HEK293 (cell line): ENCODE measurements around the gene SORBS2.
A peak's percentile ranks its signal among the peaks of the same experiment; 100 is the strongest.

Source experiments
- CTCF ChIA-PET: fragments of 350-600 bp; formaldehyde crosslinking; extraction: SDS; loops from one replicate; lab custom pipeline; 2021; ENCODE audit warnings: antibody characterized with exemption; lab: Yijun Ruan, JAX
- POLR2A ChIA-PET: fragments of 300-600 bp; formaldehyde crosslinking; extraction: SDS; loops from one replicate; lab custom pipeline; 2020; ENCODE audit warnings: antibody characterized with exemption, inconsistent platforms; lab: Yijun Ruan, JAX
- H3K27ac ChIP-seq: fragments of 200-500 bp; sonication (Bioruptor generic); 2 replicates; pipeline ENCODE4 v1.5.1; 2014; ENCODE audit warnings: low read depth, low read length, control low read depth, inconsistent platforms; ENCODE audit errors: extremely low read depth
- H3K36me3 ChIP-seq, 2 experiments: fragments of 200-500 bp in 1 of 2; sonication (Bioruptor generic) in 1 of 2; 1 replicate in 1 of 2; 2 replicates in 1 of 2; pipeline ENCODE4 v1.5.1; 2014 to 2017; ENCODE audit warnings: inconsistent platforms in 2 of 2, low read length in 2 of 2; ENCODE audit not compliant: control insufficient read depth in 2 of 2, insufficient read depth in 1 of 2
- H3K4me1 ChIP-seq: fragments of 200-500 bp; sonication (Bioruptor generic); 2 replicates; pipeline ENCODE4 v1.5.1; 2014; ENCODE audit warnings: mild to moderate bottlenecking, low read length, inconsistent platforms; ENCODE audit not compliant: control insufficient read depth, insufficient read depth
- H3K4me3 ChIP-seq: 2 replicates; pipeline ENCODE4 v1.5.1; 2011; ENCODE audit warnings: low read depth, mild to moderate bottlenecking, control low read depth, low read length, moderate library complexity
- H3K9me3 ChIP-seq: fragments of 200-500 bp; sonication (Bioruptor generic); 2 replicates; pipeline ENCODE4 v1.5.1; 2014; ENCODE audit warnings: low read depth, low read length, inconsistent platforms; ENCODE audit not compliant: control insufficient read depth, insufficient read depth
- AEBP2 ChIP-seq: fragments of 450-650 bp; formaldehyde crosslinking; IDR thresholded peaks from 2 replicates; pipeline ENCODE4 v1.5.1; 2016; ENCODE audit warnings: missing biosample characterization, missing genetic modification characterization, borderline replicate concordance
- IKZF3 ChIP-seq: fragments of 450-650 bp; IDR thresholded peaks from 2 replicates; pipeline ENCODE4 v1.5.0; 2018; ENCODE audit warnings: missing biosample characterization, mild to moderate bottlenecking, missing genetic modification characterization, moderate library complexity
- PRDM10 ChIP-seq: fragments of 450-650 bp; formaldehyde crosslinking; IDR thresholded peaks from 2 replicates; pipeline ENCODE4 v1.5.1; 2016; ENCODE audit warnings: missing biosample characterization, missing genetic modification characterization
- PRDM2 ChIP-seq: fragments of 450-650 bp; formaldehyde crosslinking; IDR thresholded peaks from 2 replicates; pipeline ENCODE4 v1.5.1; 2016; ENCODE audit warnings: missing biosample characterization, missing genetic modification characterization, borderline replicate concordance
- REPIN1 ChIP-seq: fragments of 450-650 bp; formaldehyde crosslinking; IDR thresholded peaks from 2 replicates; pipeline ENCODE4 v1.5.1; 2017; ENCODE audit warnings: missing biosample characterization, missing genetic modification characterization, low read depth
- WT1 ChIP-seq: fragments of 450-650 bp; formaldehyde crosslinking; IDR thresholded peaks from 2 replicates; pipeline ENCODE4 v1.5.1; 2016; ENCODE audit warnings: missing biosample characterization, missing genetic modification characterization
- ZBTB17 ChIP-seq: fragments of 450-650 bp; formaldehyde crosslinking; IDR thresholded peaks from 2 replicates; pipeline ENCODE4 v1.5.1; 2016; ENCODE audit warnings: missing biosample characterization, missing genetic modification characterization
- ZNF114 ChIP-seq: fragments of 450-650 bp; formaldehyde crosslinking; IDR thresholded peaks from 2 replicates; pipeline ENCODE4 v1.5.0; 2017; ENCODE audit warnings: missing biosample characterization, missing genetic modification characterization
- ZNF416 ChIP-seq: fragments of 450-650 bp; formaldehyde crosslinking; IDR thresholded peaks from 2 replicates; pipeline ENCODE4 v1.5.1; 2016; ENCODE audit warnings: missing biosample characterization, missing genetic modification characterization
- ZNF610 ChIP-seq: fragments of 450-650 bp; formaldehyde crosslinking; IDR thresholded peaks from 2 replicates; pipeline ENCODE4 v1.5.1; 2016; ENCODE audit warnings: missing biosample characterization, missing genetic modification characterization, borderline replicate concordance
- ZNF768 ChIP-seq: fragments of 450-650 bp; formaldehyde crosslinking; IDR thresholded peaks from 2 replicates; pipeline ENCODE4 v1.5.1; 2018; ENCODE audit warnings: missing biosample characterization, mild to moderate bottlenecking, missing genetic modification characterization
- ZSCAN18 ChIP-seq: fragments of 450-650 bp; formaldehyde crosslinking; IDR thresholded peaks from 2 replicates; pipeline ENCODE4 v1.5.1; 2016; ENCODE audit warnings: missing biosample characterization, missing genetic modification characterization
- ZSCAN23 ChIP-seq: fragments of 450-650 bp; formaldehyde crosslinking; IDR thresholded peaks from 2 replicates; pipeline ENCODE4 v1.5.1; 2016; ENCODE audit warnings: missing biosample characterization, missing genetic modification characterization

Gene SORBS2

GRCh38 chr4:185761352-185762235 lies 50.4 kb downstream of the SORBS2 start:
- Histone ChIP-seq H3K36me3 (no peaks in the 10 kb centered on the region), H3K27ac (no peak overlapping the region)
- TF ChIP-seq ZBTB17 (tag by site-specific recombination) (peak; percentile 25; the same call in 1 of the 2 replicates), REPIN1 (no peak)
- TF ChIP-seq, all 188 proteins: peak for 1
- Histone ChIP-seq H3K4me1 (no peaks in the 10 kb centered on the region), H3K4me3 (no peak overlapping the region), H3K9me3 (no peaks in the 10 kb centered on the region)
- POLR2A ChIA-PET: no interaction called here
- CTCF ChIA-PET: no interaction called here

- Histone ChIP-seq H3K36me3 (no peaks in the 10 kb centered on the region), H3K4me3 (no peak overlapping the region), H3K27ac (no peak overlapping the region), H3K4me1 (0 out of 2 replicates have a peak, but pooled peaks cover 8% of the 10 kb centered on the region)
- POLR2A ChIA-PET: no interaction called here
- TF ChIP-seq ZSCAN23 (no peak), IKZF3 (tag by site-specific recombination) (no peak), ZSCAN18 (tag by site-specific recombination) (no peak), PRDM10 (tag by site-specific recombination) (no peak), PRDM2 (tag by site-specific recombination) (no peak), AEBP2 (tag by site-specific recombination) (no peak), ZNF610 (no peak), WT1 (tag by site-specific recombination) (no peak), ZNF768 (tag by site-specific recombination) (no peak), ZNF416 (tag by site-specific recombination) (no peak), ZNF114 (no peak)
- TF ChIP-seq, all 188 proteins: peak for 0
- no peaks in the 10 kb centered on the region for H3K9me3 ChIP-seq
- CTCF ChIA-PET: no interaction called here
Observed at GRCh38 chr4:185758807-185759206, 53.2 kb downstream of the SORBS2 start.
